Activated CD4-positive, alpha-beta T cell treated with anti-CD3 and anti-CD28 coated beads, Interleukin-10, Interleukin-2, amounts not matched to agents 100 ng/mL and 50 ng/mL, durations not matched to agents 16 hours and 8 hours (primary cell): Measurements from ENCODE around the gene TBCB.
"Not testable (repeated sequence)": the region's sequence is repeated elsewhere in the genome, so short reads cannot be mapped to it uniquely, and the experiment has no call there.

Experiments used
- DNase-seq: peaks from one replicate; pipeline ENCODE4 v3.0.0-alpha.2; 2020

The TBCB gene, protein sequence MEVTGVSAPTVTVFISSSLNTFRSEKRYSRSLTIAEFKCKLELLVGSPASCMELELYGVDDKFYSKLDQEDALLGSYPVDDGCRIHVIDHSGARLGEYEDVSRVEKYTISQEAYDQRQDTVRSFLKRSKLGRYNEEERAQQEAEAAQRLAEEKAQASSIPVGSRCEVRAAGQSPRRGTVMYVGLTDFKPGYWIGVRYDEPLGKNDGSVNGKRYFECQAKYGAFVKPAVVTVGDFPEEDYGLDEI

GRCh38 chr19:36115453-36116343 is at the start of gene TBCB:
TBCB (plus strand) TSS chr19:36115468; CDS start chr19:36115561, 93 bp downstream.
- no peak for DNase-seq

GRCh38 chr19:36067681-36068080 is 47.6 kb upstream of the TBCB start:
- DNase-seq: no peak

DNA sequence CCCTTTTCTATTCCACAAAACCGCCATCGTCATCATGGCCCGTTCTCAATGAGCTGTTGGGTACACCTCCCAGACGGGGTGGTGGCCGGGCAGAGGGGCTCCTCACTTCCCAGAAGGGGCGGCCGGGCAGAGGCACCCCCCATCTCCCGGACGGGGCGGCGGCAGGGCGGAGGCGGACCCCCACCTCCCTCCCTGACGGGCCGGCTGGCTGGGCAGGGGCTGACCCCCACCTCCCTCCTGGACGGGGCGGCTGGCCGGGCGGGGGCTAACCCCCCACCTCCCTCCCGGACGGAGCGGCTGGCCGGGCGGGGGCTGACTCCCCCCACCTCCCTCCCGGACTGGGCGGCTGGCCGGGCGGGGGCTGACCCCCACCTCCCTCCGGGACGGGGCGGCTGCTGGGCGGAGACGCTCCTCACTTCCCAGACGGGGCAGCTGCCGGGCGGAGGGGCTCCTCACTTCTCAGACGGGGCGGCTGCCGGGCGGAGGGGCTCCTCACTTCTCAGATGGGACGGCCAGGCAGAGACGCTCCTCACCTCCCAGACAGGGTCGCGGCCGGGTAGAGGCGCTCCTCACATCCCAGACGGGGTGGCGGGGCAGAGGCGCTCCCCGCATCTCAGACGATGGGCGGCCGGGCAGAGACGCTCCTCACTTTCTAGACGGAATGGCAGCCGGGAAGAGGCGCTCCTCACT is 46.3 kb upstream of the TBCB start:
- not testable (repeated sequence) for DNase-seq

- DNase-seq: no peak
Observed at GRCh38 chr19:36072081-36072480, 43.2 kb upstream of the TBCB start.

DNA sequence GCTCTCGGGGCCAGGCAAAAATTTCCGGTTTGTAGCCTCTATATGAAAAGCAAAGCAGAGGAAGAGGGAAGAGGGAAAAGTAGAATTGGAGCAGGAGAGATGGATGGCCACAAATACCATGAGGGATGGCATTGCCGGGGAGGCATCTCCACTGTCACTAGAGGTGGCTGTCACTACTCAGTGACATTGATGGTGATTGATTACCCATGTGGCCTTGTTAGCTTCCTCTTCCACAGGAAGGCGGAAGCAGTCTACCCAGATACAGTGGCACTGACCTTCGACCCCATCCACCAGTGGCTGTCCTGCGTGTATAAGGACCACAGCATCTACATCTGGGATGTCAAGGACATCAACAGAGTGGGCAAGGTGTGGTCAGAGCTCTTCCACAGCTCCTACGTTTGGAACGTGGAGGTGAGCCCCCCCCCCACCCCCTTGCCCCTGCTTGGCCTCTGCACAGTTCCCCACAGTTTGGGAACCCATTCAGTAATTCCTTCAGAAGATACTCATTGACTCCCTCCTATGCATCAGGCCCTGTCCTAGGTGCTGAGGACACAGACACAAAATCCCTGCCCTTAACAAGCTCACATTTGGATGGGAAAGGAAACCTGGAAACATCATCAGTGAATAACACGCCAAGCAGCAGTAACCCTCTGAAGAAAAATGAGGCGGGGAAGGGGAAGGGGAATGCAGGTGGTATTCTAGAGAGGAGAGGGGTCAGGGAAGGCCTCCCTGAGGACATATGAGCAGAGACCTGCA is 42.0 kb upstream of the TBCB start:
- no peak for DNase-seq

DNA sequence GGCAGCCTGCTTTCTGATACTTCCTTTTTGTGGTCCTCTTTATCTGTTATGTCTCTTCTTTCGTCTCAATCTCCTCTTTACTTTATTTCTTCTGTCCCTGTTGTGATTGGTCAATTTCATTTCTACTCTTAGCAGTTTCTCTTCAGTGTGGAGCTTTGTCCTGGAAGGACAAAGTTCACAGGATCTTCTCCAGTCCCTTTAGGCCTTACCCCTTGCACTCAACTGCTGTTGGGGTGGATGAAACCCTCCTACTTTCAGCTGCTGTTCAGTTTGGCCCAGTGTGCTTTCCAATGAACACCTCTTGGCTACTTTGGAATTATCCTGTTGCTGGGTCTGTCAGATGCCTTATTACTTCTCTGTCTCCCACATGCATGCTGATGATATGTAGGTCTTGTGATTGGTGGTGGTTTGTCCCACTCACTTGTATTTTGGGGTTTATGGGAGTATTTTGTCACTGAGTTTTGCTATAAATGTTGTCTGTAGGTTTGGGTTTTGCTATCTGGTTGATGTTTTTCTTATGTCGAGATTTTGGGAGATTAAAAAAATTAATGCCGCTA is 35.8 kb upstream of the TBCB start:
- no peak for DNase-seq

GRCh38 chr19:36081385-36081784 is 33.9 kb upstream of the TBCB start:
- DNase-seq: no peak

- no peak for DNase-seq
Observed at GRCh38 chr19:36081894-36082293, 33.4 kb upstream of the TBCB start.

GRCh38 chr19:36082916-36083315 is 32.4 kb upstream of the TBCB start:
- DNase-seq: no peak

- DNase-seq: no peak
Observed at GRCh38 chr19:36084231-36085009, 30.8 kb upstream of the TBCB start.

DNA sequence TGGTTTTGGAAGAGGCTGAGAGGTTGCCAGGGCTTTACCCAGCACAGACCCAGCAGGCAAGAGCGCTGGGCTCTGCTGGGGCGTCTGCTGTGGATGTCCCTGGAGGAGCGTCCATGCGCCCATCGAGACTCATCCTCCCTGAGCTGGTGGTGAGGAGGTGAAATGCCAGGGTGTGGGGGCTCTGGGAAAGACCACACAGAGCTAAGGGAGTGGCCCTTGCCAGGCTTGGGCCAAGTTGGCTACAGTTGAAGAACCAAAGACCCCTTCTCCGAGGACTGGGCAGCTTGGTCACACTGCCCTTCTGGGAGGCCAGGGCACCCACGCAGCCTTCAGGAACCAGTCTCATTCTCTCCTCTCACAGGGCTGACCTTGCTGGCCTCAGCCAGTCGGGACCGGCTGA is 28.9 kb upstream of the TBCB start:
- DNase-seq: no peak

DNA sequence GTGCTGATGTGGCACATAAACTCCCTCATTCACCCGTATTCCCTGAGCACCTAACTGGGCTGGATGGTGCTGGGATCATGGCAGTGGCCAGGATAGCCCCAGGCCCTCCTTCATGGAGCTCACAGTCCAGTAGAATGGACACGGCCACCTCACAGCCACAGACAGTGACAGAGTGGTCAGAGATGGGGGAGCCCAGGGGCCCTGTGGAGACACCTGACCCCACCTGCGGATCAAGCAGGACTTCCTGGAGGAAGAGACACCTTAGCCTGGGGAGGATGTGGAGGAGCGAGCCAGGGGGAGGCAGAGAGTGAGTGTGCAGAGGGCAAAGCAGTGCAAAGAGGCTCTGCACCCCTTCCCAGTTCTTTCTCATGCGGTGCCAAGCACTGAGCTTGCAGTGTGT is 25.4 kb upstream of the TBCB start:
- DNase-seq: no peak

- no peak for DNase-seq
Observed at GRCh38 chr19:36090910-36091695, 24.2 kb upstream of the TBCB start.

DNA sequence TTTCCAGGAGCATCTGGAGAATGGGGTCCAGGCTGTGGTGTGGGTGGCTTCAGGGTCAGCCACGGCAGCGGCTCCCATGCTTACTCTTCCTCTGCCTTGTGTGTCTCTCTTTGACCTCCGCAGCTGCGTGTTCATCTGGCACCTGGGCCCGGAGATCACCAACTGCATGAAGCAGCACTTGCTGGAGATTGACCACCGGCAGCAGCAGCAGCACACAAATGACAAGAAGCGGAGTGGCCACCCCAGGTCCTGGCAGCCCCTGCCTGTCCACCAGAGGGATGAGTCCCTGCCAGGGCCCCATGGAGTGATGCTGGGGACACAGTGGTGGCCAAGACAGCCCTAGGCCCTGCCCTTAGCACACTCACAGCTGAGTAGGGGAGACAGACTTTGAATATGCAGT is 22.7 kb upstream of the TBCB start:
- no peak for DNase-seq

DNA sequence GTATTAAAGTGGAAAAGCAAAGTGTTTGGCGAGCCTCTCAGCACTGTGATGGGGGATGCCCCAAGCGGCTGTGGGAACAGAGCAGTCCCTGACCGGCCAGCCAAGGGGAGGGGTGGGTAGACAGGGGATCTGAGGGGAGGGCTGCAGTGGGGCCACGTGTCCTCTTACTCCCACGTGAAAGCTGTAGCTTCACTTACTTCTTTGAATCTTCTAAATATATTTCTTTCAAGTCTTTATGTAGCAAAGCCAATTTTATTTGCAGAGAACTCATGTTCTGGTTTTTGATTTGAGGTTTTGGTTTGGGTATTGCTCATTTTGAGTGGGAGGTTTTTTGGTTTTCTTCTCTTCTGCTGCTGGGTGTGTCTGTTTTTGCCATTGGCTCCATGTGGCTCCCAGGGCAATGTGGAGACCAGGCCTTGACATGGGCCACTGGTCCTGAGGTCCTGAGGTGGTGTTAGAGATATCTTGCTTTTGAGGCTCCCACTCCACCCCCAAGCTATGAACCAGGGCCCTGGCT is 22.1 kb upstream of the TBCB start:
- DNase-seq: peak; percentile 54

- no peak for DNase-seq
Observed at GRCh38 chr19:36093687-36094086, 21.6 kb upstream of the TBCB start.

DNA sequence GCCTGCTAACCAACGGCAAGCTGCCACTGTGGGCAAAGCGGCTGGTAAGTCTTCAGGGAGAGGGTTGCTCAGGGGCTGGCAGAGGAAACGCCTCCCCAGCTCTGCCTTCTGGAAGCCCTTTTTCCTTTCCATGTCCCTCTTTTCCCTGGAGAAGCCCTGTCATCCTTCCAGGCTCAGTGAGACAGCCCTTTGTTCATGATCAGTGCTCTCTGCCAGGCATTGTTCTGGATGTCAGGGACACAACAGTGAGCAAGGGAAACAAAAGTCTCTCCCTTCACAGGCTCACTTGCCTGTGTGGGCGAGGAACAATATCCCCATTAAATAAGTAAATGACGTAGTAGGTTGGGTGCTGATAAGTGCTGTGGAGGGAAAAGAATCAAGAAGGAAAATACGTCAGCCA is 18.2 kb upstream of the TBCB start:
- no peak for DNase-seq

DNA sequence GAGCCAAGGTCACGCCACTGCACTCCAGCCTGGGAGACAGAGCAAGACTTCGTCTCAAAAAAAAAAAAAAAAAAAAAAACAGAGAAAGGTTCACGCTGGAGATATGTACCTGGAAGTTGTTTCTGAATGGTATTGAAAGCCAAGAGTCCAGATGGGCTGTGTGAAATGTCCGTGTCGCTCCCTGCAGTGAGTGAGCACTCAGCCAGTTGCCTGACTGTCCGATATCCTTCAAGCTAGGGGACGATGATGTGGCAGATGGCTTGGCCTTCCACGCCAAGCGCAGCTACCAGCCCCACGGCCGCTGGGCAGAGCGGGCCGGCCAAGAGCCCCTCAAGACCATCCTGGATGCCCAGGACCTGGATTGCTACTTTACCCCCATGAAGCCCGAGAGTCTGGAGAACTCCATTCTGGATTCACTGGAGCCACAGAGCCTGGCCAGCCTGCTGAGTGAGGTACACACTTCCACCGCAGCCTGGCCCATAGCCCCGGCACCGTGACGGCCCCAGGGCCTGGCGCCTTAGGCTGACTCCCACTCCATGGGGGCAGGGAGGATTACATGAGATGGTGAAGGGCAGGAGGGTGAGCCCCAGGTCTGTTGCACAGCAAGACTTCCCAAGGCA is 16.0 kb upstream of the TBCB start:
- DNase-seq: no peak

- DNase-seq: no peak
Observed at GRCh38 chr19:36100476-36100875, 14.8 kb upstream of the TBCB start.
